BJ (cell line): ENCODE data around the gene SEMA6D. TPM values are rescaled to one million over a fixed set of nuclear protein-coding genes. Genes with fewer than 3 reads are reported as not detected.

ENCODE experiments used
- CTCF ChIA-PET: fragments of 350-600 bp; formaldehyde crosslinking; extraction: SDS; loops from one replicate; lab custom pipeline; 2021; ENCODE audit warnings: antibody characterized with exemption, inconsistent platforms; lab: Yijun Ruan, JAX
- POLR2A ChIA-PET: fragments of 300-600 bp; sonication (Branson Sonifier 250); formaldehyde crosslinking; extraction: SDS; loops from one replicate; lab custom pipeline; 2021; ENCODE audit warnings: antibody characterized with exemption; lab: Charles Lee
- DNase-seq: peaks from one replicate; pipeline ENCODE4 v3.0.0-alpha.2; 2011; ENCODE audit warnings: low read depth
- H3K27me3 ChIP-seq: 2 replicates; pipeline ENCODE4 v1.6.0; 2011; ENCODE audit warnings: low read length; ENCODE audit not compliant: control insufficient read depth, insufficient read depth
- H3K36me3 ChIP-seq: 2 replicates; pipeline ENCODE4 v1.5.1; 2011; ENCODE audit warnings: low read length; ENCODE audit not compliant: control insufficient read depth, insufficient read depth
- H3K4me3 ChIP-seq: 2 replicates; pipeline ENCODE4 v1.5.1; 2011; ENCODE audit warnings: low read depth, mild to moderate bottlenecking, control low read depth, low read length
- polyA plus RNA-seq: library from polyadenylated mRNA; depleted of rRNA; stranded (reverse); fragments of >200 nt; gene quantifications from 2 replicates; pipeline ENCODE4 v1.2.3, GENCODE V29; 2011
- TF ChIP-seq, protein P1 (sequence below): IDR thresholded peaks from 2 replicates; pipeline ENCODE4 v1.5.1; 2011; ENCODE audit warnings: low read depth, mild to moderate bottlenecking, control low read depth, inconsistent platforms, low read length, moderate library complexity; ENCODE audit not compliant: insufficient read depth

The SEMA6D gene
- polyA plus RNA-seq, 1 experiment = 1.1 TPM

DNA sequence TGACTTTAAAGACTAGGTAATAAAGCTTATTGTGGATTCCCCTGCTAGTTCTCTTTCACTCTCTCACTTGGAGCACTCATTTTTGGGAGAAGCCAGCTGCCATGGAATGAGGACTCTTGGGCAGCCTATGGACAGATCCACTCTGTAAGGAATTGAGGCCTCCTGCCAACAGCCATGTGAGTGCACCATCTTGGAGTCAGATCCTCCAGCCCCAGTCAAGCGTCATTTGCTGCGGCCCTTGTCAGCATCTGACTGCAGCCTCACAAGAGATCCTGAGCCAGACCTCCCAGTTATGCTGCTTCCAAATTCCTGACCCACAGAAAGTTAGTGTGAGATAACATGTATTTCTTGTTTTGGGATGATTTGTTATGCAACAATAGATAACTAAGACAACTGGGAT is 101.9 kb downstream of the SEMA6D start:
- Histone ChIP-seq H3K36me3 (no peaks in the 10 kb centered on the region), H3K4me3 (no peak overlapping the region), H3K27me3 (0 out of 2 replicates have a peak, but pooled peaks cover 3% of the 10 kb centered on the region)
- TF ChIP-seq, protein P1, sequence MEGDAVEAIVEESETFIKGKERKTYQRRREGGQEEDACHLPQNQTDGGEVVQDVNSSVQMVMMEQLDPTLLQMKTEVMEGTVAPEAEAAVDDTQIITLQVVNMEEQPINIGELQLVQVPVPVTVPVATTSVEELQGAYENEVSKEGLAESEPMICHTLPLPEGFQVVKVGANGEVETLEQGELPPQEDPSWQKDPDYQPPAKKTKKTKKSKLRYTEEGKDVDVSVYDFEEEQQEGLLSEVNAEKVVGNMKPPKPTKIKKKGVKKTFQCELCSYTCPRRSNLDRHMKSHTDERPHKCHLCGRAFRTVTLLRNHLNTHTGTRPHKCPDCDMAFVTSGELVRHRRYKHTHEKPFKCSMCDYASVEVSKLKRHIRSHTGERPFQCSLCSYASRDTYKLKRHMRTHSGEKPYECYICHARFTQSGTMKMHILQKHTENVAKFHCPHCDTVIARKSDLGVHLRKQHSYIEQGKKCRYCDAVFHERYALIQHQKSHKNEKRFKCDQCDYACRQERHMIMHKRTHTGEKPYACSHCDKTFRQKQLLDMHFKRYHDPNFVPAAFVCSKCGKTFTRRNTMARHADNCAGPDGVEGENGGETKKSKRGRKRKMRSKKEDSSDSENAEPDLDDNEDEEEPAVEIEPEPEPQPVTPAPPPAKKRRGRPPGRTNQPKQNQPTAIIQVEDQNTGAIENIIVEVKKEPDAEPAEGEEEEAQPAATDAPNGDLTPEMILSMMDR = no peak
- POLR2A ChIA-PET = no interaction called here
- CTCF ChIA-PET = no interaction called here
- DNase-seq = no peak

DNA sequence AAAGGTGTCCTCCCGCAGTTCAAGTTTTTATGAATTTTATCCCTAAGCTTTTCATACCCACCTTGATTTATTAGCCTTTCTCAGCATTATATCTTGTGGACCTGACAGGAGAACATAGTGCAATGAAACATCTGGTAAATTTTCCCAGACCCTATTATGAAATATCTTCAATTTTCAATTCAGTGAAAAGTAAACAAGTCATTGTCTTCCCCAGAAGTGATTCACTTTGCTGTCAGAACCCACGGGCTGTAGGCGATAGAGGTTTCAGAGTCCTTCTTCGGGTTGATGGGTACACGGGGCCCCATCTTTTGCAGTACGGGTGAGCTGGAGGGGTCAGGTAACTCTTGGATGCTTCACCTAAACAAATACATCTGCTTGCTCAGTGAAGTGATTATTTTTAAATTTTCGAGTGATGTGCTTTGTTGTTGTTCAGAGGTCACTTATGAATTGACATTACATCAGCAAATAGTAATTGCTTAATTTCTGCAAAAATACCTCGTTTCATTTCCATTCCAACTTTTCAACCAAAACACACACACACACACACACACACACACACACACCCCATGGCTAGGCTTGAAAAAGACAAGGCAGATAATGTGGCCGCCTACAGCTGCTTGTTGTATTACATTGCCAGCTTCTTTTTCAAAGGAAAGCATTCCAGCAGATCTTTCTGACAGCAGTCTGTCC is 102.9 kb downstream of the SEMA6D start:
- CTCF ChIA-PET = interaction anchor here (1.3 kb wide), 1 partner anchor 10 kb away, joined by 3 read pairs; no protein-coding TSS in a partner anchor

DNA sequence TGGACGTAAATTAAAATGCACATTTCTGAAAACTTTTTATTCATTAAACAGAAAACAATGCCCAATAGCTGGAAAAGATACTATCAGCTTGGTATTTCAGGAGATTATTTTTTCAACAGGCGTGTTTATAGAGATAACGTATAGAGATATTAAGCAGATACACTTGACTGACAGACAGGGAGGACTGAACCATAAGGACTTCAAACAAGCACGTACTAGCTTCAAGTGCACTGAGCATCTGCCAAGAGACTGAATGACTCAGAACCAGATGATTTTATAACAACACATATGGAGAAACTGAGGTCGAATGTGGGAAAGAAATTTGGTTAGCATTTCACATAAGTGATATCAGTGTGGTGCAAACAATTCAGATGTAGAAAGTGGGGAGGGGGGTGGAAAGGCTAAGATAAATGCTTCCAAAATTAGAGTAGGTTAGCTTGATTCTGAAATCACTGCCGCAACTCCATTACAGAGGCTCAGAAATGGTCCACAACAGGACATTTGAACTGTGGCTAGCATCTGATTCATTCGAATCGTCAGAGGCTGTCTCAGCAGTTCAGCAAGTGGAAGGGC is 103.5 kb downstream of the SEMA6D start:
- POLR2A ChIA-PET = no interaction called here
- TF ChIP-seq, protein P1 = no peak
- no peak for DNase-seq
- H3K27me3 ChIP-seq = 0 out of 2 replicates have a peak, but pooled peaks cover 3% of the 10 kb centered on the region
- no peaks in the 10 kb centered on the region for H3K36me3 ChIP-seq
- CTCF ChIA-PET = interaction anchor here (1.3 kb wide), 1 partner anchor 9 kb away, joined by 3 read pairs; no protein-coding TSS in a partner anchor
- H3K4me3 ChIP-seq = no peak overlapping the region

More for the DNA sequence above, 102.9 kb downstream of the SEMA6D start:
- no peak for DNase-seq
- POLR2A ChIA-PET = no interaction called here
- TF ChIP-seq, protein P1 = no peak
- Histone ChIP-seq H3K36me3 (no peaks in the 10 kb centered on the region), H3K27me3 (0 out of 2 replicates have a peak, but pooled peaks cover 3% of the 10 kb centered on the region), H3K4me3 (no peak overlapping the region)

DNA sequence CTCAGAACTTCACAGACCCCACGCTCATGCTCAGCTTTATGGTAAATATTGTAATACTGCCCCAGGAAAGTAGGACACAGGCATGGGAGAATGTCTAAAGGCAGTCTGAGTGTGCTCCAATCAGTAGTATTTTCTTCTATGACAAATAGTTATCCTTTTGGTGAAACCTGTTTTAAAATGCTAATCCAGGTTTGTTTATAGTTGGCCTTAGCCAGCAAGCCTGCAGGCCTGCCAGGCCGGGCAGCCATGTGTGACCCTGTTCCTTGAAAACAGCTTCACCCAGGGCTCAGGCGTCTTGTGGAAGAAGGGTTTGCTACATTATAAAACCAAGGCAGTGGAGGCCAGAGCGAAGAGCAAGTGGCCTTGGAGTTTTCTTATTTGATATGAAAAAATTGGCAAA is 104.7 kb downstream of the SEMA6D start:
- DNase-seq = no peak
- ChIA-PET CTCF (interaction anchor here (1.2 kb wide), 1 partner anchor 166 kb away, joined by 3 read pairs; no protein-coding TSS in a partner anchor), POLR2A (no interaction called here)
- no peak overlapping the region for H3K4me3 ChIP-seq
- 0 out of 2 replicates have a peak, but pooled peaks cover 3% of the 10 kb centered on the region for H3K27me3 ChIP-seq
- no peaks in the 10 kb centered on the region for H3K36me3 ChIP-seq
- TF ChIP-seq, protein P1 = no peak
